Measurements from ENCODE around the gene AFF3. TPM values are rescaled to one million over a fixed set of nuclear protein-coding genes. Genes with fewer than 3 reads are reported as not detected.

AFF3 gene
- total RNA-seq, 1 experiment from 2014 or later: 0.22 TPM

DNA sequence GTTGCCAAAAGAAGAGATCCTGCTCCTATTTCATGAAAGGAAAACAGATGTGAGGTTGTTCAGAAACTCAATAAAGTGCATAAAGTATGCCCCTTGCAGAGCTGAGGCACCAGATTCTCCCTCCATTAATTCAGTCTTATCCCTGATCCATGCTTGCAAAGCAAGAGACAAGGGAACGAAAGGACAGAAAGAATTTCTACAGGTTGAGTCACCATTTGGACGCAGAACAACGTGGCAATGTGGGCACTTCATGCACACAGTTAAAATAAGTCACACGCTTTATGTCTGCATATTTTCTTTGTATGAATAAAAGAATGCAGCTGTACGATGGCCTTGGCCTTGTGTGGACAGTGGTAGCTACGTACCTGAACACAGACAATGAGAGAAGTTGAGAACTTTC is 330.8 kb downstream of the AFF3 start:
- H3K56ac ChIP-seq (ENCODE audit: insufficient read length, low read depth, low read length): no peak overlapping the region
- no peak overlapping the region for H2BK20ac ChIP-seq (ENCODE audit: low read depth, low read length, poor library complexity, severe bottlenecking)
- no peaks in the 10 kb centered on the region for H3K79me2 ChIP-seq (ENCODE audit: insufficient read depth, low read length)
- H2BK12ac ChIP-seq (ENCODE audit: insufficient read length, low read depth, low read length): no peak overlapping the region
- H3K27me3 ChIP-seq (ENCODE audit: insufficient read depth, low read length): no peaks in the 10 kb centered on the region; the same call in 1 of the 2 replicates
- no peak overlapping the region for H2BK120ac ChIP-seq (ENCODE audit: low read depth, low read length, poor library complexity, severe bottlenecking)
- H3K4me1 ChIP-seq (ENCODE audit: insufficient read depth, low read length): no peaks in the 10 kb centered on the region
- H2AFZ ChIP-seq (ENCODE audit: low read length): no peak overlapping the region
- no peak overlapping the region for H3K27ac ChIP-seq (ENCODE audit: insufficient read length, low read depth, low read length)
- Mint-ChIP-seq H3K27ac (no peak overlapping the region), H3K27me3 (ENCODE audit: low read depth) (peaks cover 5% of the 10 kb centered on the region), H3K36me3 (ENCODE audit: insufficient read depth in 1 of 3, low read depth in 3 of 3) (no peaks in the 10 kb centered on the region; a peak in 1 of 7 replicates), H3K4me3 (no peak overlapping the region), H3K9me3 (peaks cover 2 to 3% of the 10 kb centered on the region in 2 experiments; a peak in 3 of 5 replicates), H3K4me1 (peaks cover 0 to 6% of the 10 kb centered on the region in 2 experiments; a peak in 2 of 4 replicates)
- H3K23ac ChIP-seq (ENCODE audit: insufficient read length, low read depth, low read length): no peak overlapping the region
- no peak overlapping the region for H4K5ac ChIP-seq (ENCODE audit: insufficient read length, low read depth, low read length)
- H2BK5ac ChIP-seq (ENCODE audit: insufficient read length, low read length): no peak overlapping the region
- DNase-seq: no peak
- H4K91ac ChIP-seq (ENCODE audit: insufficient read length, low read depth, low read length): no peak overlapping the region
- H2AK5ac ChIP-seq (ENCODE audit: insufficient read length, low read length): no peak overlapping the region
- H4K8ac ChIP-seq (replicated peaks; ENCODE audit: insufficient read length, low read depth, low read length): no peak overlapping the region
- no peaks in the 10 kb centered on the region for H4K20me1 ChIP-seq (ENCODE audit: control insufficient read depth, insufficient read depth, insufficient read length)
- no CpG with 5 or more reads among the region's 6 CpGs for WGBS (ENCODE audit: extremely low coverage, insufficient read length, low lambda C conversion rate)
- TF ChIP-seq, protein P1, sequence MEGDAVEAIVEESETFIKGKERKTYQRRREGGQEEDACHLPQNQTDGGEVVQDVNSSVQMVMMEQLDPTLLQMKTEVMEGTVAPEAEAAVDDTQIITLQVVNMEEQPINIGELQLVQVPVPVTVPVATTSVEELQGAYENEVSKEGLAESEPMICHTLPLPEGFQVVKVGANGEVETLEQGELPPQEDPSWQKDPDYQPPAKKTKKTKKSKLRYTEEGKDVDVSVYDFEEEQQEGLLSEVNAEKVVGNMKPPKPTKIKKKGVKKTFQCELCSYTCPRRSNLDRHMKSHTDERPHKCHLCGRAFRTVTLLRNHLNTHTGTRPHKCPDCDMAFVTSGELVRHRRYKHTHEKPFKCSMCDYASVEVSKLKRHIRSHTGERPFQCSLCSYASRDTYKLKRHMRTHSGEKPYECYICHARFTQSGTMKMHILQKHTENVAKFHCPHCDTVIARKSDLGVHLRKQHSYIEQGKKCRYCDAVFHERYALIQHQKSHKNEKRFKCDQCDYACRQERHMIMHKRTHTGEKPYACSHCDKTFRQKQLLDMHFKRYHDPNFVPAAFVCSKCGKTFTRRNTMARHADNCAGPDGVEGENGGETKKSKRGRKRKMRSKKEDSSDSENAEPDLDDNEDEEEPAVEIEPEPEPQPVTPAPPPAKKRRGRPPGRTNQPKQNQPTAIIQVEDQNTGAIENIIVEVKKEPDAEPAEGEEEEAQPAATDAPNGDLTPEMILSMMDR (conservative IDR thresholded peaks at IDR 0.05): no peak
- H3K9me3 ChIP-seq (ENCODE audit: control insufficient read depth, low read depth, low read length): no peaks in the 10 kb centered on the region
- H3K4me2 ChIP-seq (ENCODE audit: insufficient read depth, insufficient read length, low read length): no peak overlapping the region
- H3K23me2 ChIP-seq (ENCODE audit: insufficient read length, low read depth, low read length, poor library complexity, severe bottlenecking): no peaks in the 10 kb centered on the region
- no peak overlapping the region for H3K4ac ChIP-seq (ENCODE audit: low read depth, low read length)
- H3K18ac ChIP-seq (ENCODE audit: insufficient read length, low read depth, low read length): no peak overlapping the region
- no peak overlapping the region for H3T11ph ChIP-seq (ENCODE audit: low read length)
- no peaks in the 10 kb centered on the region for H3K79me1 ChIP-seq (ENCODE audit: insufficient read depth, low read depth, low read length, poor library complexity, severe bottlenecking)
- H3K9ac ChIP-seq (ENCODE audit: extremely low read depth, insufficient read length, low read length): no peak overlapping the region
- H3K14ac ChIP-seq (ENCODE audit: insufficient read depth, low read length): no peak overlapping the region
- no peak overlapping the region for H2BK15ac ChIP-seq (ENCODE audit: low read depth, low read length)
